Esophagus muscularis mucosa (tissue), 4 donors: ENCODE measurements around the gene ACAA2. TPM values are rescaled to one million over a fixed set of nuclear protein-coding genes. Genes with fewer than 3 reads are reported as not detected.

Source experiments
- DNase-seq: peaks from one replicate; pipeline ENCODE4 v3.0.0-alpha.2; 2017; ENCODE audit errors: extremely low spot score
- H3K27ac ChIP-seq, 4 donors: fragments of 200-600 bp; sonication (generic); replicated peaks in 1 of 4; 1 replicate in 3 of 4; 2 replicates in 1 of 4; pipeline ENCODE4 v1.5.1; 2016 to 2019; ENCODE audit warnings: mild to moderate bottlenecking in 1 of 4
- H3K27me3 ChIP-seq, 4 donors: fragments of 200-600 bp; sonication (generic); one replicate each; pipeline versions ENCODE4 v1.5.1 to v1.6.0; 2016 to 2019
- H3K36me3 ChIP-seq, 4 donors: fragments of 200-600 bp; sonication (generic); one replicate each; pipeline ENCODE4 v1.5.1; 2016 to 2019
- H3K4me1 ChIP-seq, 4 donors: fragments of 200-600 bp; sonication (generic); one replicate each; pipeline ENCODE4 v1.5.1; 2016 to 2019
- H3K4me3 ChIP-seq, 4 donors: fragments of 200-600 bp; sonication (generic); 1 replicate in 2 of 4; 2 replicates in 2 of 4; pipeline ENCODE4 v1.5.1; 2016 to 2019; ENCODE audit warnings: mild to moderate bottlenecking in 4 of 4, moderate library complexity in 1 of 4
- H3K9me3 ChIP-seq, 4 donors: fragments of 200-600 bp; sonication (generic); 1 replicate in 3 of 4; 2 replicates in 1 of 4; pipeline ENCODE4 v1.5.1; 2016 to 2019
- CTCF ChIP-seq, 3 experiments: fragments of 200-600 bp in 2 of 3; fragments of 450-650 bp in 1 of 3; sonication (generic) in 2 of 3; IDR thresholded peaks; one replicate each; pipeline ENCODE4 v1.5.1; 2017 to 2019; ENCODE audit warnings: antibody characterized with exemption in 3 of 3, mild to moderate bottlenecking in 2 of 3, moderate library complexity in 1 of 3
- EP300 ChIP-seq: sonication (generic); formaldehyde crosslinking; IDR thresholded peaks from one replicate; pipeline ENCODE4 v1.6.1; 2017; ENCODE audit warnings: antibody characterized with exemption
- POLR2A ChIP-seq: fragments of 450-650 bp; IDR thresholded peaks from one replicate; pipeline ENCODE4 v1.6.1; 2017; ENCODE audit warnings: antibody characterized with exemption, moderate library complexity, mild to moderate bottlenecking, low read depth
- POLR2AphosphoS5 ChIP-seq, 2 donors: sonication (generic); formaldehyde crosslinking; IDR thresholded peaks; one replicate each; pipeline ENCODE4 v1.6.1; 2017; ENCODE audit warnings: antibody characterized with exemption in 2 of 2
- WGBS: methylation state at CpG from one replicate; pipeline ENCODE4 v1.1.5; 2018; 5-methylcytosine and 5-hydroxymethylcytosine counted together
- intact Hi-C: fragments of 100-400 bp; cut with DNase I; formaldehyde crosslinking; loops from one replicate; pipeline ENCODE4 v1.15.1; 2023
- total RNA-seq, 4 donors: library from RNA; depleted of rRNA; stranded (reverse); fragments of >200 nt; gene quantifications; one replicate each; pipeline versions ENCODE4 v1.1.0 to v1.2.1, GENCODE V29; 2016

The ACAA2 gene
- total RNA-seq, 4 donors from 2014 or later = 46.9 to 101 (median 73.9) TPM

GRCh38 chr18:49754866-49755265 lies 58.5 kb downstream of the ACAA2 start:
- Histone ChIP-seq H3K4me1 (no peaks in the 10 kb centered on the region), H3K27me3 (no peaks in the 10 kb centered on the region), H3K36me3 (no peaks in the 10 kb centered on the region), H3K9me3 (no peaks in the 10 kb centered on the region), H3K27ac (no peak overlapping the region), H3K4me3 (no peak overlapping the region)
- intact Hi-C loops = no loop called here
- TF ChIP-seq POLR2A (no peak), CTCF (IDR thresholded peaks at IDR 0.05) (no peak), EP300 (no peak), POLR2AphosphoS5 (IDR thresholded peaks at IDR 0.05) (no peak)
- no peak for DNase-seq
- WGBS = 96% methylated on average over 6 of the region's 6 CpGs

GRCh38 chr18:49753643-49754042 lies 59.7 kb downstream of the ACAA2 start:
- TF ChIP-seq POLR2AphosphoS5 (IDR thresholded peaks at IDR 0.05) (no peak), CTCF (IDR thresholded peaks at IDR 0.05) (no peak), POLR2A (no peak), EP300 (no peak)
- intact Hi-C loops = no loop called here
- no peak overlapping the region for H3K27ac ChIP-seq
- H3K36me3 ChIP-seq = no peaks in the 10 kb centered on the region
- 100% methylated on average over 1 of the region's 1 CpG for WGBS
- no peaks in the 10 kb centered on the region for H3K4me1 ChIP-seq
- no peaks in the 10 kb centered on the region for H3K27me3 ChIP-seq
- H3K9me3 ChIP-seq = no peaks in the 10 kb centered on the region
- DNase-seq = no peak
- H3K4me3 ChIP-seq = no peak overlapping the region

GRCh38 chr18:49752095-49752457 lies 61.3 kb downstream of the ACAA2 start:
- DNase-seq = no peak
- TF ChIP-seq POLR2AphosphoS5 (IDR thresholded peaks at IDR 0.05) = no peak
- TF ChIP-seq EP300 = no peak
- no peak for TF ChIP-seq POLR2A
- TF ChIP-seq CTCF (IDR thresholded peaks at IDR 0.05) = no peak
- H3K4me1 ChIP-seq = no peaks in the 10 kb centered on the region
- H3K27ac ChIP-seq = no peak overlapping the region
- no peaks in the 10 kb centered on the region for H3K9me3 ChIP-seq
- WGBS = 86% methylated on average over 4 of the region's 4 CpGs
- H3K4me3 ChIP-seq = no peak overlapping the region
- intact Hi-C loops = no loop called here
- no peaks in the 10 kb centered on the region for H3K36me3 ChIP-seq
- no peaks in the 10 kb centered on the region for H3K27me3 ChIP-seq

- Histone ChIP-seq H3K27me3 (no peaks in the 10 kb centered on the region), H3K4me3 (no peak overlapping the region), H3K36me3 (no peaks in the 10 kb centered on the region), H3K9me3 (no peaks in the 10 kb centered on the region), H3K4me1 (no peaks in the 10 kb centered on the region), H3K27ac (no peak overlapping the region)
- TF ChIP-seq CTCF (IDR thresholded peaks at IDR 0.05) (no peak), POLR2AphosphoS5 (IDR thresholded peaks at IDR 0.05) (no peak), EP300 (no peak), POLR2A (no peak)
- DNase-seq = no peak
- intact Hi-C loops = no loop called here
- WGBS = 91% methylated on average over 4 of the region's 8 CpGs
Observed at GRCh38 chr18:49751427-49752094, 61.8 kb downstream of the ACAA2 start.

- peaks cover 0 to 5% (median 0%) of the 10 kb centered on the region in 4 donors for H3K27me3 ChIP-seq
- no peak for DNase-seq
- intact Hi-C loops = no loop called here
- no peaks in the 10 kb centered on the region for H3K9me3 ChIP-seq
- H3K4me1 ChIP-seq = no peaks in the 10 kb centered on the region
- H3K27ac ChIP-seq = no peak overlapping the region
- TF ChIP-seq CTCF (IDR thresholded peaks at IDR 0.05) = no peak
- TF ChIP-seq POLR2AphosphoS5 (IDR thresholded peaks at IDR 0.05) = no peak
- no peak for TF ChIP-seq EP300
- TF ChIP-seq POLR2A = no peak
- WGBS = 69% methylated on average over 8 of the region's 8 CpGs
- no peak overlapping the region for H3K4me3 ChIP-seq
- no peaks in the 10 kb centered on the region for H3K36me3 ChIP-seq
Observed at GRCh38 chr18:49749563-49749962, 63.8 kb downstream of the ACAA2 start.
